Measurements from ENCODE around the gene TMEM141. TPM values are rescaled to one million over a fixed set of nuclear protein-coding genes. Genes with fewer than 3 reads are reported as not detected.
"Not testable (repeated sequence)": the region's sequence is repeated elsewhere in the genome, so short reads cannot be mapped to it uniquely, and the experiment has no call there.

The TMEM141 gene
- total RNA-seq, 4 donors from 2014 or later, result 179 to 392 (median 224) TPM

DNA sequence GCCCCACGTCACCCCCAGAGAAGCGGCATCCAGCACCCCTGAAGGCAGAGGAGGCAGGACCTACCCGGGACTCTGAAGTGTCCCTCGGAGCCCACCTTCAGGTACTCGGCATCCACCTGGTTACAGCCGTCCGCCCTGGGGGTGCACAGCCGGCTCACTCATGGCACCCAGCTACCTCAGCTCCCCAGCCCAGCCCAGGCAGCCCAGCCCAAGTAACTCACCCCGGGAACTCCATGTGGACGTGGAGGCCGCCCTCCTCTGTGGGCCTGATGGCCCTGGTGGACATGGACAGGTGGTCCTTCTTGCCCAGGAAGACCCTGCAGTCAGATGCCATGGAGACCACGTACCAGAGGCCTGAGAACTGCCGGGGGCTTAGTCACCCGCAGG lies 27.5 kb upstream of the TMEM141 start:
- no peak for TF ChIP-seq POLR2AphosphoS5 (IDR thresholded peaks at IDR 0.05)
- no peak for TF ChIP-seq POLR2A (IDR thresholded peaks at IDR 0.05)
- TF ChIP-seq EP300 (IDR thresholded peaks at IDR 0.05; ENCODE audit: low read depth), result no peak
- TF ChIP-seq, protein P1, sequence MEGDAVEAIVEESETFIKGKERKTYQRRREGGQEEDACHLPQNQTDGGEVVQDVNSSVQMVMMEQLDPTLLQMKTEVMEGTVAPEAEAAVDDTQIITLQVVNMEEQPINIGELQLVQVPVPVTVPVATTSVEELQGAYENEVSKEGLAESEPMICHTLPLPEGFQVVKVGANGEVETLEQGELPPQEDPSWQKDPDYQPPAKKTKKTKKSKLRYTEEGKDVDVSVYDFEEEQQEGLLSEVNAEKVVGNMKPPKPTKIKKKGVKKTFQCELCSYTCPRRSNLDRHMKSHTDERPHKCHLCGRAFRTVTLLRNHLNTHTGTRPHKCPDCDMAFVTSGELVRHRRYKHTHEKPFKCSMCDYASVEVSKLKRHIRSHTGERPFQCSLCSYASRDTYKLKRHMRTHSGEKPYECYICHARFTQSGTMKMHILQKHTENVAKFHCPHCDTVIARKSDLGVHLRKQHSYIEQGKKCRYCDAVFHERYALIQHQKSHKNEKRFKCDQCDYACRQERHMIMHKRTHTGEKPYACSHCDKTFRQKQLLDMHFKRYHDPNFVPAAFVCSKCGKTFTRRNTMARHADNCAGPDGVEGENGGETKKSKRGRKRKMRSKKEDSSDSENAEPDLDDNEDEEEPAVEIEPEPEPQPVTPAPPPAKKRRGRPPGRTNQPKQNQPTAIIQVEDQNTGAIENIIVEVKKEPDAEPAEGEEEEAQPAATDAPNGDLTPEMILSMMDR (IDR thresholded peaks at IDR 0.05), result no peak
- 89% methylated on average over 6 of the region's 14 CpGs; no CpG with 5 or more reads in 1 of the 2 donors for WGBS, 2 donors (ENCODE audit: low coverage in 1 of 2)
- no peaks in the 10 kb centered on the region for H3K9me3 ChIP-seq
- H3K36me3 ChIP-seq, result no peaks in the 10 kb centered on the region
- in situ Hi-C loops (cut with MboI; ENCODE audit: low pct_ligation_motif_present in 1 of 4, low pct_unique_long_range_greater_than_20kb in 1 of 4, low sequenced_read_pairs in 3 of 4) (no loop called here), intact Hi-C loops (cut with DNase I; ENCODE audit: low total_unique reads) (no loop called here)
- H3K27me3 ChIP-seq, result peaks cover 65% of the 10 kb centered on the region
- H3K4me1 ChIP-seq, result peaks cover 0 to 8% (median 5%) of the 10 kb centered on the region in 4 donors
- no peak overlapping the region for H3K27ac ChIP-seq
- DNase-seq, result no peak
- H3K4me3 ChIP-seq, result no peak overlapping the region

DNA sequence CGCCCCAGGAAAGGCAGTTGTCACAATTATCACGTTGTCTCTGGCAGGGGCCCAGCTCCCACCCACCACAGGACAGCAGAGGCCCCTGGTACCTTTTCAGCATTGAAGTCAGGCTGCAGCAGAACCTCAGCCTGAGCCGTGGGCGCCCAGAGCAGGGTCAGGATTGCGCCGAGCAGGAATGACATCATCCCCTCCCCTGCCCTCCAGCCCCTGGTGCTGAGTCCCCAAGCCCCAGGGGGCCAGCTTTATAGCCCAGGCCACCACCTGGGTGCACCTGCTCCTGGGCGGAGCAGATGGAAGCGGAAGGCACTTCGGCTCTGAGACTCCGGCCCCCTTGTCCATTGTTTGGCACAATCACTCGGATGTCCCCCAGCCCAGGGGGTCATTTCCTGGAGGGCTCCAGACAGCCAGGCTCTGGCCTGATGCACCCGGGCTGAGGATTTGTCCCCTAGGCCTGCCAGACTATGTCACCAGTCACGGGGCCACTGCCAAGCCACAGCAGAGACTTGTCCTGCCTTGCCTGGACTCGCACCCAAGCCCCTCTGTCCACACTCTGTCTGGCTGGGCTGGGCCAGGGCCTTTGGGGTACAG lies 26.7 kb upstream of the TMEM141 start, which contains the start of gene LCN15:
Gene LCN15, minus strand, starts transcription at position 218 of the 591 bp plus-strand sequence. Its CDS starts 30 bp downstream, at position 188.
- TF ChIP-seq EP300 (IDR thresholded peaks at IDR 0.05; ENCODE audit: low read depth) (no peak), POLR2AphosphoS5 (IDR thresholded peaks at IDR 0.05) (no peak), POLR2A (IDR thresholded peaks at IDR 0.05) (no peak)
- TF ChIP-seq, protein P1 (IDR thresholded peaks at IDR 0.05), result no peak
- WGBS, 2 donors (ENCODE audit: low coverage in 1 of 2), result 55% methylated on average over 14 of the region's 14 CpGs; no CpG with 5 or more reads in 1 of the 2 donors

DNA sequence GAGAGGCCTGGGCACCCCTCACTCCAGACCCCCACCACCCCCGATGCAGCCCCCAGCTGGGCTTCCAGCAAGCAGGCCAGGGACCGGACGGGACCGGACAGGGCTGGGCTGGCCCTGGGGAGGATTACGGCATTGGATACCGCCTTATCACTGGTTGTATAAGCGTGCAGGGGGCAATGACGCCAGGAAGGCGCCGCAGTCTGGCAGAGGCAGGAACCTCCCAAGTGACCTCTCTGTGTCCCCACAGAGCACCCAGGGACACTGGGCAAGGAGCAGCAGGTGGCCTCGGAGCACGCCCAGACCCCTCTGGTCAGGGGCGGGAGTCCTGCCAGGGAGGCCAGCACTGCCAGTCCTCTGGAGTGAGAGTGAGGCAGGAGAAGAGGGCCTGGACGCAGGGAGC lies 26.1 kb upstream of the TMEM141 start:
- WGBS, 2 donors (ENCODE audit: low coverage in 1 of 2), result 49% methylated on average over 9 of the region's 14 CpGs; no CpG with 5 or more reads in 1 of the 2 donors

More for the DNA sequence above, 26.7 kb upstream of the TMEM141 start, which contains the start of gene LCN15:
- Histone ChIP-seq H3K36me3 (no peaks in the 10 kb centered on the region), H3K9me3 (no peaks in the 10 kb centered on the region), H3K4me3 (no peak within 1 kb of the TSS), H3K27ac (no peak within 1 kb of the TSS), H3K27me3 (peaks cover 68% of the 10 kb centered on the region), H3K4me1 (peaks cover 0 to 8% (median 5%) of the 10 kb centered on the region in 4 donors)
- intact Hi-C loops (cut with DNase I; ENCODE audit: low total_unique reads), result no loop called here
- no peak for DNase-seq
- in situ Hi-C loops (cut with MboI; ENCODE audit: low pct_ligation_motif_present in 1 of 4, low pct_unique_long_range_greater_than_20kb in 1 of 4, low sequenced_read_pairs in 3 of 4), result no loop called here

DNA sequence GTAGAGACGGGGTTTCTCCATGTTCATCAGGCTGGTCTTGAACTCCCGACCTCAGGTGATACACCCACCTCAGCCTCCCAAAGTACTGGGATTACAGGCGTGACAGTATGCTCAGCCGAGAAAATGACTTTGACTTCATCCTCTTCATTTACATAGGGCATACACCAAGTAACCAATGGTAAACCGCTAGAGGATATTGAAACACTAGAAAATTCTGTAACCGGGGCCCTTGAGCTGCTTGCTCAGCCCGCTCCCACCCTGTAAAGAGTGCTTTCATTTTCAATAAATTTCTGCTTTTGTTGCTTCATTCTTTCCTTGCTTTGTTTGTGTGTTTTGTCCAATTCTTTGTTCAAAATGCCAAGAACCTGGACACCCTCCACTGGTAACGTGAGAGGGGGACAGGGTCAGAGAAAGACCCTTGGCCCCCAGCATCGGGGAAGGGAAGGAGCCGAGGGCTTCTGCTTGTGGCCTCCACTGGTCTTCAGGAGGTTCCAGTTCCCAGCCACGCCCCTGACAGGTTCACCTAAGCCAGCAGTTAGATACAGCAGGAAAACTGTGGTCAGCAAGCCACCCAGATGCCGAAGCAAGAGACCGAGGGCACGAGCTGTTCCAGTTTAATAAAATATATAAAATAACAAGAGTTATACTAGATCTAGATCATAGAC lies 25.3 kb upstream of the TMEM141 start:
- H3K27ac ChIP-seq; intact Hi-C loops (cut with DNase I; ENCODE audit: low total_unique reads); DNase-seq; H3K9me3 ChIP-seq; H3K36me3 ChIP-seq; in situ Hi-C loops (cut with MboI; ENCODE audit: low pct_ligation_motif_present in 1 of 4, low pct_unique_long_range_greater_than_20kb in 1 of 4, low sequenced_read_pairs in 3 of 4); H3K4me3 ChIP-seq: not testable (repeated sequence)
- 49 to 59% methylated on average over 7 to 14 of the region's 14 CpGs for WGBS, 2 donors (ENCODE audit: low coverage in 1 of 2)
- H3K27me3 ChIP-seq, result peaks cover 61% of the 10 kb centered on the region
- peaks cover 0 to 11% (median 6%) of the 10 kb centered on the region in 4 donors for H3K4me1 ChIP-seq

More for the DNA sequence above, 26.1 kb upstream of the TMEM141 start:
- intact Hi-C loops (cut with DNase I; ENCODE audit: low total_unique reads), result no loop called here
- no peak overlapping the region for H3K4me3 ChIP-seq
- H3K27ac ChIP-seq, result no peak overlapping the region
- no peak for DNase-seq
- peaks cover 63% of the 10 kb centered on the region for H3K27me3 ChIP-seq
- no peaks in the 10 kb centered on the region for H3K36me3 ChIP-seq
- peaks cover 0 to 11% (median 6%) of the 10 kb centered on the region in 4 donors for H3K4me1 ChIP-seq
- no peaks in the 10 kb centered on the region for H3K9me3 ChIP-seq
- TF ChIP-seq POLR2A (IDR thresholded peaks at IDR 0.05), result no peak
- TF ChIP-seq, protein P1 (IDR thresholded peaks at IDR 0.05), result no peak
- no peak for TF ChIP-seq EP300 (IDR thresholded peaks at IDR 0.05; ENCODE audit: low read depth)
- TF ChIP-seq POLR2AphosphoS5 (IDR thresholded peaks at IDR 0.05), result no peak
- in situ Hi-C loops (cut with MboI; ENCODE audit: low pct_ligation_motif_present in 1 of 4, low pct_unique_long_range_greater_than_20kb in 1 of 4, low sequenced_read_pairs in 3 of 4), result no loop called here
